GM19239 (cell line): ENCODE data around the gene HBA1.
"Not testable (repeated sequence)": the region's sequence is repeated elsewhere in the genome, so short reads cannot be mapped to it uniquely, and the experiment has no call there.

Experiments used
- DNase-seq: peaks from one replicate; pipeline ENCODE4 v3.0.0; 2011; ENCODE audit warnings: low spot score; ENCODE audit not compliant: insufficient read length
- FAIRE-seq: peaks from 2 replicates; lab custom pipeline; 2011; peaks lifted over from hg19 to GRCh38; lab: Jason Lieb, UNC

Gene HBA1

DNA sequence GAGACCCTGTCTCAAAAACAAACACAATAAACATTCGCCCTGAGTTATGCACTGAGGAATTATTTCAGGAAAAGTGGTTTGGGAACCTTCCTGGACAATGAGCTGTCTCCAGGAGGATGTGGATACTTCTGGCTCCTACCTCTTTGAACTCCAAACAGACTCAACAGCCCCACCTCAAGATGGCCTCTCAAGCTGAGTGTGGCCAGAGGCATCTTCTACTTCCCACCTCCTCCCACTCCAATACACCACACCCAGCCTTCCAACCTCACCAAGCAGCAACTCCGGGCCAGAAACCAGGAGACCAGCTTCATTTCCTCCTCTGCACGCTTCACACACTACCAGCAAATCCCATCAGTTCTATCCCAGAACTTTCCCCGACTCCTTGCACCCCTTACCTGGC lies 15.4 kb downstream of the HBA1 start:
- no peak for DNase-seq
- FAIRE-seq: no peak

DNA sequence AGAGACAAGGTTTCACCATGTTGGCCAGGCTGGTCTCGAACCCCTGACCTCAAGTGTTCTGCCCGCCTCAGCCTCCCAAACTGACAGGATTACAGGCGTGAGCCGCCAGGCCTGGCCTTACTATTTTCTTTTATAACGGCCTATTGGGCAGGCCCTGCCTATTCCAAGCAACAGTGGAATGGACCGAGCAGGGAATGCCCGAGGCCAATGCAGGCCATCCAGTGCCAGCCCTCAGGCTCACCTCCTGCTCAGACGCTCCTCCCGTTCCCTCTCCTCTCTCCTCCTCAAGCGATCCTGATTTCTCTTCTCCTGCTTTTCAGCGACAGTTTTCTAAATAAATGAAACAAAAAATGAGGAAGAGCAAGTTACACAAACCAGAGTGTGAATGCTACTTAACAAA lies 16.2 kb downstream of the HBA1 start:
- no peak for DNase-seq
- no peak for FAIRE-seq

DNA sequence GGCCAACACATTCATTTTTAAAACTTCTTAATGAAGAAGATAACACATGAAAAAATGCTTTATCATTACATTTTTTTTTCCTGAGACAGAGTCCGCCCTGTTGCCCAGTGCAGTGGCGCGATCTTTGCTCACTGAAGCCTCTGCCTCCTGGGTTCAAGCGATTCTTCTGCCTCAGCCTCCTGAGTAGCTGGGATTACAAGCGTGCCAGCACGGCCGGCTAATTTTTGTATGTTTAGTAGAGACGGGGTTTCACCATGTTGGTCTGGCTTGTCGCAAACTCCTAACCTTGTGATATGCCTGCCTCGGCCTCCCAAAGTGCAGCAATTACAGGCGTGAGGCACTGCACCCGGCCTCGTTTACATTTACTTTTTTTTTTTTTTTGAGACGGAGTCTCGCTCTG lies 17.0 kb downstream of the HBA1 start:
- DNase-seq (no peak), FAIRE-seq (no peak)

GRCh38 chr16:194516-194915 lies 18.0 kb downstream of the HBA1 start:
- FAIRE-seq (no peak), DNase-seq (no peak)

DNA sequence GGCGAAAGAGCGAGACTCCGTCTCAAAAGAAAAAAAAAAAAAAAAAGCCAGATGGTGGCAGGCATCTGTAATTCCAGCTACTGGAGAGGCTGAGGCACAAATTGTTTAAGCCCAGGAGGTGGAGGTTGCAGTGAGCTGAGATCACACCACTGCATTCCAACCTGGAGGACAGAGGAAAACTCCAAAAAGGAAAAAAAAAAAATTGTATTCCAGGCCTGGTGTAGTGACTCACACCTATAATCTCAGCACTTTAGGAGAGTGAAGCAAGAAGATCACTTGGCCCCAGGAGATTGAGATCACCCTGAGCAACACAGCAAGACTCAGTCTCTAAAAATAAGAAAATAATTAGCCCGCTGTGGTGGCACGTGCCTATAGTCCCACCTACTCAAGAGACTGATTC lies 23.9 kb downstream of the HBA1 start:
- FAIRE-seq: no peak
- DNase-seq: no peak

DNA sequence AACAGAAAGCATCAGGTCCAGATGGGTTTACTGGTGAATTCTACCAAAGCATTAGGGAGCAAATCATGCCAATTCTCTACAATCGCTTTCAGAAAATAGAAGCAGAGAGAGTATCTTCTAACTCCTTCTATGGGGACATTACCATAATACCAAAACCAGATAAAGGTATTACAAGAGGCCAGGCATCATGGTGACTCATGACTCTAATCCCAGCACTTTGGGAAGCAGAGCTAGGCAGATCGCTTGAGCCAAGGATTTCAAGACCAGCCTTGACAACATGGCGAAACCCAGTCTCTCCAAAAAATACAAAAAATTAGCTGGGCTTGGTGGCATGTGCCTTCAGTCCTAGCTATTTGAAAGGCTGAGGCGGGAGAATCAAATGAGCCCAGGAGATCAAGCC lies 26.8 kb downstream of the HBA1 start:
- FAIRE-seq: no peak
- DNase-seq: no peak

- FAIRE-seq, DNase-seq: not testable (repeated sequence)
Observed at GRCh38 chr16:204046-204445, 27.6 kb downstream of the HBA1 start.

DNA sequence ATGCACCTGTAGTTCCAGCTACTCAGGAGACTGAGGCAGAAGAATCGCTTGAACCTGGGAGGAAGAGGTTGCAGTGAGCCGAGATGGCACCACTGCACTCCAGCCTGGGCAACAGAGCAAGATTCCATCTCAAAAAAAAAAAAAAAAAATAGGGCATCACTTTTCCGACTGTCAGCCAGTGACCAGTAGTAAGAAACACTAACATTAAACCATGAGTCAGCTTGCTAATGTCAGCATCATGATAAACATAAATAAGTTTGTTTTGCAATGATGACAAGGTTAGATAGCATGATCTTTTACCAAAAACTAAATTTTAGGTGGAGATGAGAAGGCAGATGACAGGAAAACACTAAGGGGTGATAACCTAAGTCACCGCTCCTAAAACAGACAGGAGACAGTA lies 32.9 kb downstream of the HBA1 start:
- not testable (repeated sequence) for FAIRE-seq, DNase-seq

DNA sequence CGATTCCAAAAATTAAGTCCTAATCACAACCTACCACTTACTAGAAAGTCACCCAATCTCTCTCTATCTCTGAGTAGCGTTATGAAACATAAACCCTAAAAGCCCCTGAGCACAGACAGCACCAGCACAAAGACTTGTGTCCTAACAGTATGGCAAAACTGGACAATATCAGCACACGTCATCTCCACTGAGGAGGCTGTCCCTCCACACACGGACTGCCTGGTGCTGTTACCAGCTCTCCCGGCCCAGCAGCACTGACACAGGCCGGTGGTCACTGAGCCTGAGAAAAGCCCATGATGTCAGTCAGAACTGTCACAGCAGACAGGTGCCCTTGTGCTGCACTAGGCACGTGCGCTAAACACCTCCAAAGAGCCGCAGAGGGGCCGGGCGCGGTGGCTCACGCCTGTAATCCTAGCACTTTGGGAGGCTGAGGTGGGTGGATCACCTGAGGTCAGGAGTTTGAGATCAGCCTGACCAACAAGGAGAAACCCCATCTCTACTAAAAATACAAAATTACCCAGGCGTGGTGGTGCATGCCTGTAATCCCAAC lies 35.2 kb downstream of the HBA1 start:
- DNase-seq, FAIRE-seq: not testable (repeated sequence)

DNA sequence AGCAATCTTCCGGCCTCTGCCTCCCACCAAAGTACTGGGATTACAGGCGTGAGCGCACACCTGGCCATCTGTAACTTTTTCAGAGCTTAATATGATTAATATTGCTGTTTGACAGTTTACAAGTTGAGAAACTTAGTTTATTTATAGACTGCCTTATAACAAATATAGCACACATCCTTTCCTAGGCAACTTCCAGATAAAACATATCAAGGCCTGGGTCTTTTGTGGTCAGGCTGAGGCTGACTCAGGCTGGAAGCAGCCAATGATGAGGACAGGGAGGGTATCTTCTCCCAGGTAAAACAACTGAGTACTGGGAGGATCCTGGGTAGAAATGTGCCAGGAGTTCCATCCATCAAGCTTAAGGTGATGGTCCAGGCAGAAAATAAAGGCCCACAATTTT lies 36.5 kb downstream of the HBA1 start:
- FAIRE-seq: no peak

DNA sequence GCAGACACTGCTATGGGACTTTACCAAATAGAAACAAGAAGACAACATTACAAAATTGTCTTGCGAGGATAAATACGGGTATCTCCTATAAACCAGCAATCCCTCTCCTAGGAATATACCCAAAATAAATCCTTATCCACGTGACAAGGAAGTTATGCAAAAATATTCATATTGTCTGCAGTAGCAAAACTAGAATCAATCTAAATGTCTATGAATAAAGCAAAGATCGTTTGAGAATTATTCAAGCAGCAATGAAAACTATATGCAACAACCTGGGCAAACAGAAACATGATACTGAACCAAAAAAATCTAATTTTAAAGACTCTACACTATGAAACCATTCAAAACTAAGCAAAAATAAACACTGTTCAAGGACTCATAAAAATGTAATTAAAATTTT lies 43.5 kb downstream of the HBA1 start:
- FAIRE-seq: no peak
- no peak for DNase-seq

More for the DNA sequence above, 36.5 kb downstream of the HBA1 start:
- DNase-seq: no peak
